HG03025 (cell line): ENCODE results near the gene LEKR1.
"Not testable (repeated sequence)": the region's sequence is repeated elsewhere in the genome, so short reads cannot be mapped to it uniquely, and the experiment has no call there.

Source experiments
- ATAC-seq: cut with Tn5 transposase; IDR thresholded peaks from one replicate; pipeline ENCODE4 v1.9.1; 2021; ENCODE audit warnings: mild to moderate bottlenecking, moderate library complexity; ENCODE audit not compliant: unreplicated experiment, low FRiP score

The LEKR1 gene

GRCh38 chr3:156966349-156966748 is 140.2 kb downstream of the LEKR1 start:
- ATAC-seq = not testable (repeated sequence)

- no peak for ATAC-seq
Measured at GRCh38 chr3:156973954-156974353, 147.8 kb downstream of the LEKR1 start.

- no peak for ATAC-seq
Measured at GRCh38 chr3:156974931-156975330, 148.8 kb downstream of the LEKR1 start.

- no peak for ATAC-seq
Measured at GRCh38 chr3:156975721-156976120, 149.6 kb downstream of the LEKR1 start.

GRCh38 chr3:156976933-156977332 is 150.8 kb downstream of the LEKR1 start:
- ATAC-seq = no peak

- peak; percentile 98 for ATAC-seq
Measured at GRCh38 chr3:156978481-156978961, 152.4 kb downstream of the LEKR1 start.

- no peak for ATAC-seq
Measured at GRCh38 chr3:156981005-156981404, 154.9 kb downstream of the LEKR1 start.

GRCh38 chr3:156983559-156983958 is 157.4 kb downstream of the LEKR1 start:
- ATAC-seq = no peak

GRCh38 chr3:156985711-156986110 is 159.6 kb downstream of the LEKR1 start:
- ATAC-seq = no peak

GRCh38 chr3:156987946-156988345 is 161.8 kb downstream of the LEKR1 start:
- no peak for ATAC-seq

- no peak for ATAC-seq
Measured at GRCh38 chr3:156997351-156997750, 171.2 kb downstream of the LEKR1 start.

- ATAC-seq = no peak
Measured at GRCh38 chr3:157001221-157001957, 175.2 kb downstream of the LEKR1 start.

GRCh38 chr3:157021679-157022078 is 195.5 kb downstream of the LEKR1 start:
- no peak for ATAC-seq

- ATAC-seq = no peak
Measured at GRCh38 chr3:157023226-157023625, 197.1 kb downstream of the LEKR1 start.

- ATAC-seq = no peak
Measured at GRCh38 chr3:157026091-157026490, 199.9 kb downstream of the LEKR1 start.

- no peak for ATAC-seq
Measured at GRCh38 chr3:157027861-157028745, 201.9 kb downstream of the LEKR1 start.

GRCh38 chr3:157029365-157029790 is 203.2 kb downstream of the LEKR1 start:
- no peak for ATAC-seq

- no peak for ATAC-seq
Measured at GRCh38 chr3:157030712-157031111, 204.6 kb downstream of the LEKR1 start.

GRCh38 chr3:157033001-157033400 is 206.8 kb downstream of the LEKR1 start:
- ATAC-seq = no peak

- ATAC-seq = no peak
Measured at GRCh38 chr3:157040456-157040855, 214.3 kb downstream of the LEKR1 start.

GRCh38 chr3:157042226-157042625 is 216.1 kb downstream of the LEKR1 start:
- no peak for ATAC-seq
